ENCODE results near the gene JMJD7. TPM values are rescaled to one million over a fixed set of nuclear protein-coding genes. Genes with fewer than 3 reads are reported as not detected.

The JMJD7 gene
- total RNA-seq, 1 experiment from 2014 or later, result 13.5 TPM

- Histone ChIP-seq H3K9me3 (ENCODE audit: control insufficient read depth in 1 of 2, insufficient read depth in 1 of 2, low read depth in 1 of 2, low read length in 2 of 2) (no peaks in the 10 kb centered on the region), H3K9me2 (ENCODE audit: insufficient read depth) (no peaks in the 10 kb centered on the region), H3K36me3 (ENCODE audit: control insufficient read depth in 1 of 2, insufficient read depth in 2 of 2, low read length in 2 of 2) (0 out of 4 replicates have a peak, but pooled peaks cover 0 to 8% of the 10 kb centered on the region in 2 experiments), H2AFZ (ENCODE audit: low read depth, low read length, poor library complexity, severe bottlenecking) (no peak overlapping the region), H3K4me1 (ENCODE audit: control insufficient read depth in 1 of 2, insufficient read depth in 2 of 2, low read length in 2 of 2) (peaks cover 12 to 21% of the 10 kb centered on the region in 2 experiments; a peak in 3 of 4 replicates), H3K4me2 (ENCODE audit: low read length) (no peak overlapping the region), H3K4me3 (replicated peaks in 1 of 2; ENCODE audit: low read depth in 1 of 2, low read length in 2 of 2) (no peak overlapping the region), H3K9ac (ENCODE audit: low read length) (no peak overlapping the region), H4K20me1 (ENCODE audit: insufficient read depth) (no peaks in the 10 kb centered on the region), H3K79me2 (ENCODE audit: insufficient read depth, low read length) (no peaks in the 10 kb centered on the region), H3K27ac (ENCODE audit: low read depth, low read length) (no peak overlapping the region), H3K27me3 (ENCODE audit: insufficient read depth, low read length) (no peaks in the 10 kb centered on the region)
- intact Hi-C loops (cut with micrococcal nuclease), result no loop called here
- CTCF ChIA-PET, result interaction anchor here (1.4 to 3.8 kb wide), 2 partner anchors 32 to 339 kb away, joined by 6 to 20 read pairs; partner anchors contain the start of gene MAPKBP1
- no TSS peak for BruUV-seq (replicated peaks)
- DNase-seq (ENCODE audit: low read depth, low spot score), result no peak
- RAD21 ChIA-PET (ENCODE audit: low non-redundant PET in 1 of 2, low total read pairs in 2 of 2, uncharacterized antibody in 2 of 2, unreplicated experiment in 2 of 2), result no interaction called here
- POLR2A ChIA-PET, result interaction anchor here (1.1 kb wide), 1 partner anchor 9 kb away, joined by 3 read pairs; no protein-coding TSS in a partner anchor
- ATAC-seq, result no peak
- TF ChIP-seq FOSL1 (IDR thresholded peaks at IDR 0.05; ENCODE audit: low read depth), result no peak
- no peak for TF ChIP-seq ZFX (IDR thresholded peaks at IDR 0.05)
- TF ChIP-seq EZH2 (IDR thresholded peaks at IDR 0.05), result no peak
- no peak for TF ChIP-seq MAX (IDR thresholded peaks at IDR 0.05)
- TF ChIP-seq REST (IDR thresholded peaks at IDR 0.05; ENCODE audit: low read depth), result no peak
- no peak for TF ChIP-seq RAD21 (IDR thresholded peaks at IDR 0.05; ENCODE audit: low read depth)
- TF ChIP-seq EGR1 (IDR thresholded peaks at IDR 0.05; ENCODE audit: low read depth), result no peak
- TF ChIP-seq POLR2A (IDR thresholded peaks at IDR 0.05; ENCODE audit: borderline replicate concordance, extremely low read depth, insufficient read depth, insufficient read length), result no peak
- no peak for TF ChIP-seq JUND (IDR thresholded peaks at IDR 0.05)
- no peak for TF ChIP-seq EZH2phosphoT487 (IDR thresholded peaks at IDR 0.05; ENCODE audit: borderline replicate concordance)
- TF ChIP-seq CEBPB (IDR thresholded peaks at IDR 0.05; ENCODE audit: low read depth), result no peak
- TF ChIP-seq SP1 (IDR thresholded peaks at IDR 0.05; ENCODE audit: low read depth), result no peak
- TF ChIP-seq SRF (IDR thresholded peaks at IDR 0.05; ENCODE audit: low read depth), result no peak
Measured at GRCh38 chr15:41804916-41805666, 22.8 kb upstream of the JMJD7 start.

Measured in HCT116 (cell line).